ENCODE results near the gene CCDC85B. TPM values are rescaled to one million over a fixed set of nuclear protein-coding genes. Genes with fewer than 3 reads are reported as not detected.
"Not testable (repeated sequence)": the region's sequence is repeated elsewhere in the genome, so short reads cannot be mapped to it uniquely, and the experiment has no call there.

The CCDC85B gene
- total and polyA plus RNA-seq, 4 donors: 4.3 to 12.6 (median 6.9) TPM

- no peak for DNase-seq (ENCODE audit: low spot score)
- Histone ChIP-seq H3K4me1 (ENCODE audit: control insufficient read depth in 4 of 4, insufficient read depth in 4 of 4, low read length in 3 of 4) (peaks cover 0 to 2% (median 0%) of the 10 kb centered on the region in 4 donors), H3K27ac (ENCODE audit: low read depth in 1 of 2, low read length in 2 of 2) (no peak overlapping the region), H3K9me3 (ENCODE audit: control insufficient read depth in 4 of 4, low read length in 3 of 4) (peaks cover 0 to 7% (median 2%) of the 10 kb centered on the region in 4 donors), H3K27me3 (ENCODE audit: control insufficient read depth in 4 of 4, insufficient read depth in 4 of 4, low read length in 3 of 4) (no peaks in the 10 kb centered on the region), H3K36me3 (ENCODE audit: control insufficient read depth in 4 of 4, insufficient read depth in 3 of 4, low read depth in 1 of 4, low read length in 3 of 4) (peaks cover 0 to 4% (median 2%) of the 10 kb centered on the region in 4 donors), H3K4me3 (ENCODE audit: low read depth in 1 of 3, low read length in 3 of 3) (no peak overlapping the region), H3K9ac (ENCODE audit: low read depth in 1 of 2, low read length in 2 of 2) (no peak overlapping the region)
- WGBS: 66% methylated on average over 3 of the region's 3 CpGs
- TF ChIP-seq RXRA (IDR thresholded peaks at IDR 0.05) (no peak), RAD21 (IDR thresholded peaks at IDR 0.05) (no peak), MAX (IDR thresholded peaks at IDR 0.05) (no peak), ZBTB33 (IDR thresholded peaks at IDR 0.05) (no peak), SP1 (IDR thresholded peaks at IDR 0.05) (no peak), REST (IDR thresholded peaks at IDR 0.05) (no peak), TAF1 (conservative IDR thresholded peaks at IDR 0.05) (no peak), CTCF (IDR thresholded peaks at IDR 0.05; ENCODE audit: low read depth, low read length, missing input control) (no peak), NR2F2 (IDR thresholded peaks at IDR 0.05) (no peak), HNF4G (IDR thresholded peaks at IDR 0.05) (no peak), ATF3 (IDR thresholded peaks at IDR 0.05) (no peak), JUND (IDR thresholded peaks at IDR 0.05) (no peak), YY1 (IDR thresholded peaks at IDR 0.05) (no peak), GABPA (IDR thresholded peaks at IDR 0.05 in 1 of 2, conservative IDR thresholded peaks at IDR 0.05 in 1 of 2) (no peak), FOXA1 (IDR thresholded peaks at IDR 0.05) (no peak), EGR1 (IDR thresholded peaks at IDR 0.05; ENCODE audit: low read depth in 2 of 2) (no peak), FOXA2 (IDR thresholded peaks at IDR 0.05) (no peak)
These were observed 42.7 kb upstream of the CCDC85B start for GRCh38 chr11:65847746-65848145.

- not testable (repeated sequence) for H3K27me3 ChIP-seq (ENCODE audit: control insufficient read depth in 4 of 4, insufficient read depth in 4 of 4, low read length in 3 of 4); H3K4me3 ChIP-seq (ENCODE audit: low read depth in 1 of 3, low read length in 3 of 3); H3K9me3 ChIP-seq (ENCODE audit: control insufficient read depth in 4 of 4, low read length in 3 of 4); H3K9ac ChIP-seq (ENCODE audit: low read depth in 1 of 2, low read length in 2 of 2); DNase-seq (ENCODE audit: low spot score); H3K4me1 ChIP-seq (ENCODE audit: control insufficient read depth in 4 of 4, insufficient read depth in 4 of 4, low read length in 3 of 4); H3K27ac ChIP-seq (ENCODE audit: low read depth in 1 of 2, low read length in 2 of 2)
- peaks cover 3 to 14% (median 5%) of the 10 kb centered on the region in 4 donors for H3K36me3 ChIP-seq (ENCODE audit: control insufficient read depth in 4 of 4, insufficient read depth in 3 of 4, low read depth in 1 of 4, low read length in 3 of 4)
- 63% methylated on average over 7 of the region's 7 CpGs for WGBS
These were observed 41.8 kb upstream of the CCDC85B start for GRCh38 chr11:65848693-65849092.
